K562 (cell line): ENCODE data around the gene LIPJ. TPM values are rescaled to one million over a fixed set of nuclear protein-coding genes. Genes with fewer than 3 reads are reported as not detected.

ENCODE experiments used
- ATAC-seq: fragments of 200-7000 bp; cut with Tn5 transposase; 3 replicates; pipeline ENCODE4 v1.9.1; 2020; ENCODE audit warnings: moderate library complexity
- BruUV-seq: library from RNA; stranded (reverse); fragments of 400-500 nt; replicated peaks from 2 replicates; lab custom pipeline; 2021; lab: Mats Ljungman, UMichigan
- CTCF ChIA-PET: fragments of 300-600 bp; formaldehyde crosslinking; extraction: SDS; loops from one replicate; lab custom pipeline; 2021; ENCODE audit warnings: low intra/inter-chr PET ratio; lab: Yijun Ruan, JAX
- POLR2A ChIA-PET: fragments of 300-600, 350-650 bp; sonication (Branson Sonifier 250); formaldehyde crosslinking; extraction: SDS; loops from one replicate; lab custom pipeline; 2021; ENCODE audit warnings: antibody characterized with exemption, inconsistent platforms; lab: Yijun Ruan, JAX
- DNase-seq, 4 experiments: peaks; one replicate each; pipeline versions ENCODE4 v3.0.0 to v3.0.0-alpha.2; 2011 to 2018; ENCODE audit warnings: low spot score in 3 of 4, mixed read lengths in 3 of 4; ENCODE audit errors: extremely low read depth in 1 of 4
- FAIRE-seq: peaks from 2 replicates; lab custom pipeline; 2011; peaks lifted over from hg19 to GRCh38; lab: Jason Lieb, UNC
- H2AFZ ChIP-seq: 2 replicates; pipeline ENCODE4 v1.6.0; 2011; ENCODE audit warnings: low read depth, low read length, control low read depth, inconsistent platforms
- H3K27ac ChIP-seq: fragments of 200-600 bp; 3 replicates; pipeline ENCODE4 v1.8.0; 2011; ENCODE audit warnings: low read depth, mild to moderate bottlenecking, control low read depth, inconsistent platforms, low read length, moderate library complexity, mixed read lengths; ENCODE audit errors: extremely low read depth
- H3K27me3 ChIP-seq, 2 experiments: fragments of 300-600 bp in 1 of 2; 2 replicates in 1 of 2; 3 replicates in 1 of 2; pipeline versions ENCODE4 v1.6.0 to v1.8.0; 2011; ENCODE audit warnings: inconsistent platforms in 2 of 2, low read length in 2 of 2, mild to moderate bottlenecking in 1 of 2, mixed read lengths in 1 of 2, moderate library complexity in 1 of 2; ENCODE audit not compliant: control insufficient read depth in 2 of 2, insufficient read depth in 2 of 2
- H3K36me3 ChIP-seq: fragments of 300-600 bp; 3 replicates; pipeline ENCODE4 v1.8.0; 2011; ENCODE audit warnings: mild to moderate bottlenecking, low read length, inconsistent platforms; ENCODE audit not compliant: control insufficient read depth, insufficient read depth
- H3K4me1 ChIP-seq, 2 experiments: fragments of 200-600 bp in 1 of 2; replicated peaks in 1 of 2; 2 replicates in 1 of 2; 3 replicates in 1 of 2; pipeline versions ENCODE4 v1.5.1 to v1.8.0; 2011; ENCODE audit warnings: inconsistent platforms in 2 of 2, low read length in 2 of 2, mild to moderate bottlenecking in 1 of 2, mixed read lengths in 1 of 2, moderate library complexity in 1 of 2; ENCODE audit not compliant: control insufficient read depth in 2 of 2, insufficient read depth in 2 of 2
- H3K4me2 ChIP-seq: 2 replicates; pipeline ENCODE4 v1.6.1; 2011; ENCODE audit warnings: low read length, control low read depth, inconsistent platforms, mixed read lengths; ENCODE audit not compliant: insufficient read depth
- H3K4me3 ChIP-seq: fragments of 200-600 bp; sonication (generic), shearing (Covaris generic); 2 replicates; pipeline ENCODE4 v1.5.1; 2016; ENCODE audit warnings: control low read depth, inconsistent platforms
- H3K79me2 ChIP-seq: fragments of 200-600 bp; 3 replicates; pipeline ENCODE4 v1.8.0; 2011; ENCODE audit warnings: low read length, inconsistent platforms; ENCODE audit not compliant: control insufficient read depth, insufficient read depth
- H3K9ac ChIP-seq, 2 experiments: 2 replicates each; pipeline versions ENCODE4 v1.6.0 to v1.6.1; 2011; ENCODE audit warnings: low read depth in 2 of 2, low read length in 2 of 2, control low read depth in 1 of 2, inconsistent platforms in 1 of 2, mild to moderate bottlenecking in 1 of 2, mixed read lengths in 1 of 2; ENCODE audit not compliant: insufficient read depth in 1 of 2
- H3K9me1 ChIP-seq: one replicate; pipeline ENCODE4 v1.6.0; 2011; ENCODE audit warnings: inconsistent platforms, mild to moderate bottlenecking, low read length, moderate library complexity; ENCODE audit not compliant: control insufficient read depth, insufficient read depth
- H3K9me3 ChIP-seq: replicated peaks from 2 replicates; pipeline ENCODE4 v1.5.1; 2011; ENCODE audit warnings: low read depth, low read length, inconsistent platforms; ENCODE audit not compliant: control insufficient read depth, insufficient read depth
- H4K20me1 ChIP-seq: replicated peaks from 2 replicates; pipeline ENCODE4 v1.6.1; 2011; ENCODE audit warnings: low read length, inconsistent platforms, mixed read lengths; ENCODE audit not compliant: control insufficient read depth, insufficient read depth
- AFF4 ChIP-seq: sonication (generic); formaldehyde crosslinking; IDR thresholded peaks from 2 replicates; pipeline ENCODE4 v1.8.0; 2023; ENCODE audit warnings: mild to moderate bottlenecking, missing genetic modification reagents
- ARID2 ChIP-seq: fragments of 450-650 bp; IDR thresholded peaks from 2 replicates; pipeline ENCODE4 v1.6.1; 2017; ENCODE audit warnings: antibody characterized with exemption, mild to moderate bottlenecking
- IRF2 ChIP-seq: sonication (generic); formaldehyde crosslinking; IDR thresholded peaks from 2 replicates; pipeline ENCODE4 v1.8.1; 2022; ENCODE audit warnings: mild to moderate bottlenecking, missing genetic modification reagents
- NEUROD1 ChIP-seq: fragments of 150-350 bp; IDR thresholded peaks from 2 replicates; pipeline ENCODE4 v1.6.1; 2014; ENCODE audit warnings: borderline replicate concordance, low read length, low read depth; ENCODE audit not compliant: partially characterized antibody
- TSHZ1 ChIP-seq: fragments of 250-450 bp; sonication (Bioruptor Pico); IDR thresholded peaks from 2 replicates; pipeline ENCODE4 v1.4.0; 2020; ENCODE audit warnings: mild to moderate bottlenecking, moderate library complexity
- ZBTB2 ChIP-seq: fragments of 450-650 bp; IDR thresholded peaks from 2 replicates; pipeline ENCODE4 v1.6.1; 2016; ENCODE audit warnings: antibody characterized with exemption
- ZKSCAN3 ChIP-seq: fragments of 250-450 bp; sonication (Bioruptor Pico); IDR thresholded peaks from 2 replicates; pipeline ENCODE4 v1.4.0; 2020
- ZNF398 ChIP-seq: fragments of 250-450 bp; sonication (Bioruptor Pico); IDR thresholded peaks from 2 replicates; pipeline ENCODE4 v1.8.0; 2021; ENCODE audit warnings: moderate library complexity, mild to moderate bottlenecking, inconsistent platforms
- ZNF717 ChIP-seq: fragments of 250-450 bp; sonication (Bioruptor Pico); IDR thresholded peaks from 2 replicates; pipeline ENCODE4 v1.5.0; 2021
- WGBS: fragments of 100-300 bp; shearing (Covaris generic); methylation state at CpG from one replicate; pipeline ENCODE4 v1.1.6; 2016; ENCODE audit warnings: low coverage, mixed read lengths; ENCODE audit not compliant: insufficient coverage; ENCODE audit errors: missing lambda C conversion rate; 5-methylcytosine and 5-hydroxymethylcytosine counted together
- in situ Hi-C: fragments of 300-500 bp; cut with MboI; formaldehyde crosslinking; loops from 4 replicates; pipeline ENCODE4 v1.15.0; 2018; ENCODE audit warnings: inconsistent platforms, mixed read lengths
- intact Hi-C: fragments of 100-400 bp; cut with micrococcal nuclease; formaldehyde crosslinking; loops from 2 replicates; pipeline ENCODE4 v1.14.2; 2022
- polyA plus RNA-seq, 8 experiments: library from polyadenylated mRNA; depleted of rRNA in 4 of 8; stranded (reverse) in 5 of 8; unstranded in 3 of 8; fragments of >200 nt; fragmentation: Nextera tagmentation in 2 of 8; fragmentation: Illumina TruSeq in 1 of 8; extraction: Ambion mirVana in 2 of 8; extraction: Trizol in 1 of 8; gene quantifications; 2 replicates each; pipeline versions ENCODE4 v1.2.1 to v1.2.3, GENCODE V29; 2011 to 2014; ENCODE audit warnings: inconsistent platforms in 1 of 8, missing spikeins in 1 of 8
- total RNA-seq, 7 experiments: library from RNA; depleted of rRNA in 6 of 7; stranded (reverse); fragments of >200 nt in 6 of 7; fragmentation: Illumina TruSeq in 2 of 7; extraction: Trizol in 2 of 7; gene quantifications; 2 replicates each; pipeline versions ENCODE4 v1.2.1 to v1.2.3, GENCODE V29; 2011 to 2021; ENCODE audit warnings: low replicate concordance in 1 of 7

Gene LIPJ
- total and polyA plus RNA-seq, 9 of the 15 experiments (the other 6 are each of a cell fraction or from before 2014, with no cell fraction given): not detected

- no peak for DNase-seq
- ChIA-PET POLR2A (no interaction called here), CTCF (no interaction called here)
- H3K9me1 ChIP-seq: no peaks in the 10 kb centered on the region
- no TSS peak for BruUV-seq
- H4K20me1 ChIP-seq: no peaks in the 10 kb centered on the region
- no peaks in the 10 kb centered on the region for H3K9me3 ChIP-seq
- no peaks in the 10 kb centered on the region for H3K36me3 ChIP-seq
- no peaks in the 10 kb centered on the region for H3K4me1 ChIP-seq
- no peak overlapping the region for H3K4me3 ChIP-seq
- no peak for ATAC-seq
- in situ Hi-C loops (no loop called here), intact Hi-C loops (no loop called here)
- H3K9ac ChIP-seq: no peak overlapping the region
- no peak overlapping the region for H3K4me2 ChIP-seq
- no peaks in the 10 kb centered on the region for H3K79me2 ChIP-seq
- no peak overlapping the region for H2AFZ ChIP-seq
- FAIRE-seq: no peak
- H3K27ac ChIP-seq: no peak overlapping the region
- H3K27me3 ChIP-seq: no peaks in the 10 kb centered on the region
- 0% methylated on average over 6 of the region's 6 CpGs for WGBS
- no peak for TF ChIP-seq NEUROD1
- no peak for TF ChIP-seq ZNF398 (CRISPR knock-in tag)
- TF ChIP-seq ARID2: no peak
- TF ChIP-seq IRF2 (CRISPR knock-in tag): no peak
- TF ChIP-seq AFF4 (CRISPR knock-in tag): no peak
- TF ChIP-seq ZBTB2: no peak
- TF ChIP-seq TSHZ1 (CRISPR knock-in tag): no peak
- no peak for TF ChIP-seq ZNF717 (CRISPR knock-in tag)
- no peak for TF ChIP-seq ZKSCAN3
These were observed 55.6 kb downstream of the LIPJ start for GRCh38 chr10:88642209-88642608.
